Kidney epithelial cell (primary cell): ENCODE results near the gene OMG. TPM values are rescaled to one million over a fixed set of nuclear protein-coding genes. Genes with fewer than 3 reads are reported as not detected.
A peak's percentile ranks its signal among the peaks of the same experiment; 100 is the strongest.

Experiments
- DNase-seq: peaks from one replicate; pipeline ENCODE4 v3.0.0-alpha.2; 2010; ENCODE audit warnings: low read depth
- H3K27me3 ChIP-seq: 2 replicates; pipeline ENCODE4 v1.6.0; 2011; ENCODE audit warnings: low read length; ENCODE audit not compliant: control insufficient read depth, insufficient read depth
- H3K36me3 ChIP-seq: 2 replicates; pipeline ENCODE4 v1.5.1; 2011; ENCODE audit warnings: low read length; ENCODE audit not compliant: control insufficient read depth, insufficient read depth
- H3K4me3 ChIP-seq: 2 replicates; pipeline ENCODE4 v1.5.1; 2011; ENCODE audit warnings: low read depth, mild to moderate bottlenecking, control low read depth, low read length
- total RNA-seq: library from RNA; depleted of rRNA; stranded (reverse); fragments of >200 nt; gene quantifications from 2 replicates; pipeline ENCODE4 v1.2.3, GENCODE V29; 2015
- TF ChIP-seq, protein P1 (sequence below): IDR thresholded peaks from 2 replicates; pipeline ENCODE4 v1.5.1; 2011; ENCODE audit warnings: mild to moderate bottlenecking, moderate library complexity, low read length, control low read depth, inconsistent platforms; ENCODE audit not compliant: insufficient read depth, poor library complexity, severe bottlenecking

Gene OMG
- total RNA-seq, 1 donor from 2014 or later = not detected

DNA sequence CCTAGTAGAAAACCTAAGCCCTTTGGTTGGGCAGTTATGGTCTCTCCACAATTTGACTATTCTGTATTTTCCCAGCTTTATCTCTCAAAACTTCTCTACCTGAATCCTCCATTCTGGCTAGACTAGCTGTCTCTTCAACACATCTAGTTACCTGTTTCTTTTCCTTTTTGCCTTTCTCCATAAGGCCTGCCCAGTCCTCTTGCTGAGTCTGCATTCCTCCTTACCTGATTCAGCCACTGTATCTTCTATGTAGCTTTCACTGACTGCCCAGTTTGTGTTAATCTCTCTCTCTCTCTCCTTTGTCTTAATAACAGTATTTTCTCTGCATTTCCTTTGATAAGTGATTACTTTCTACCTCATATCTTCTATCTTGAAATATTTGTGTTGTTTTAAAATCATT lies 26.5 kb upstream of the OMG start:
- no peak for DNase-seq
- no peaks in the 10 kb centered on the region for H3K27me3 ChIP-seq
- H3K4me3 ChIP-seq = no peak overlapping the region

DNA sequence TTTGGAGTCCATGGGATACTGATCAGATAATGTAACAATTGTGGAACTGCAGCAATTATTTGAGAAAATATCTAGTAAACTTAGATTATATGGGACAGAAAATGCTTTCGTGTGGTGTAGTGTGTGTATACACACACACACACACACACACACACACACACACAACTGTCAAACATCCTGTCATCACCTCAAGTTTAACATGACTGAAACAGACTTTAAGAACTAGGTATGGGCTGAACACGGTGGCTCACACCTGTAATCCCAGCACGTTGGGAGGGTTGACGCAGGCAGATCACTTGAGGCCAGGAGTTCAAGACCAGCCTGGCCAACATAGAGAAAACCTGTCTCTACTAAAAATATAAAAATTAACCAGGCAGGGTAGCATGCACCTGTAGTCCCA lies 24.9 kb upstream of the OMG start:
- Histone ChIP-seq H3K36me3 (peaks cover 2% of the 10 kb centered on the region), H3K4me3 (no peak overlapping the region), H3K27me3 (no peaks in the 10 kb centered on the region)
- DNase-seq = no peak
- TF ChIP-seq, protein P1, sequence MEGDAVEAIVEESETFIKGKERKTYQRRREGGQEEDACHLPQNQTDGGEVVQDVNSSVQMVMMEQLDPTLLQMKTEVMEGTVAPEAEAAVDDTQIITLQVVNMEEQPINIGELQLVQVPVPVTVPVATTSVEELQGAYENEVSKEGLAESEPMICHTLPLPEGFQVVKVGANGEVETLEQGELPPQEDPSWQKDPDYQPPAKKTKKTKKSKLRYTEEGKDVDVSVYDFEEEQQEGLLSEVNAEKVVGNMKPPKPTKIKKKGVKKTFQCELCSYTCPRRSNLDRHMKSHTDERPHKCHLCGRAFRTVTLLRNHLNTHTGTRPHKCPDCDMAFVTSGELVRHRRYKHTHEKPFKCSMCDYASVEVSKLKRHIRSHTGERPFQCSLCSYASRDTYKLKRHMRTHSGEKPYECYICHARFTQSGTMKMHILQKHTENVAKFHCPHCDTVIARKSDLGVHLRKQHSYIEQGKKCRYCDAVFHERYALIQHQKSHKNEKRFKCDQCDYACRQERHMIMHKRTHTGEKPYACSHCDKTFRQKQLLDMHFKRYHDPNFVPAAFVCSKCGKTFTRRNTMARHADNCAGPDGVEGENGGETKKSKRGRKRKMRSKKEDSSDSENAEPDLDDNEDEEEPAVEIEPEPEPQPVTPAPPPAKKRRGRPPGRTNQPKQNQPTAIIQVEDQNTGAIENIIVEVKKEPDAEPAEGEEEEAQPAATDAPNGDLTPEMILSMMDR = no peak

More for the DNA sequence above, 26.5 kb upstream of the OMG start:
- peaks cover 2% of the 10 kb centered on the region for H3K36me3 ChIP-seq
- TF ChIP-seq, protein P1 = no peak

DNA sequence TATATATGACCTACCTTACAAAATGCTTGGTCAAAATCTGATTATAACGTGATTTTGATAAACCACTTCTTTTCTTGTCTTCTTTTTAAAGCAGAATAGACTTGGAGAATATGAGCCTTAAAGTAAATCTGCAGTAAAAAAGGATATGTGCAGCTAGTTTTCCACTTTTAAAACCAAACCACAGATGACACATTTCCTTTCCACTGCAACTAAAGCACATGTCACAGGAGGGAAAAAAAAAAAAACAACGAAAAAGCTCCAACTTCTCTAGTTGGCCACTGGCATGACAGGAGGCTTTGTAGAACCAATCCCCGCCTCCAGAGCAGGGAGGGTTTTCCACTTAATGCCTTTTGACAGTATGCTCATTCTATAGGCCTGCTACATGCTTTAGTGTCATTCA lies 24.4 kb upstream of the OMG start, which contains the start of gene EVI2A:
TSS of gene EVI2A (minus strand) at position 142 of the 400 bp plus-strand sequence. CDS start 2,609 bp downstream, outside the sequence.
- Histone ChIP-seq H3K27me3 (no peaks in the 10 kb centered on the region), H3K36me3 (peaks cover 2% of the 10 kb centered on the region), H3K4me3 (no peak within 1 kb of the TSS)
- peak; percentile 44 for DNase-seq
- TF ChIP-seq, protein P1 = no peak

DNA sequence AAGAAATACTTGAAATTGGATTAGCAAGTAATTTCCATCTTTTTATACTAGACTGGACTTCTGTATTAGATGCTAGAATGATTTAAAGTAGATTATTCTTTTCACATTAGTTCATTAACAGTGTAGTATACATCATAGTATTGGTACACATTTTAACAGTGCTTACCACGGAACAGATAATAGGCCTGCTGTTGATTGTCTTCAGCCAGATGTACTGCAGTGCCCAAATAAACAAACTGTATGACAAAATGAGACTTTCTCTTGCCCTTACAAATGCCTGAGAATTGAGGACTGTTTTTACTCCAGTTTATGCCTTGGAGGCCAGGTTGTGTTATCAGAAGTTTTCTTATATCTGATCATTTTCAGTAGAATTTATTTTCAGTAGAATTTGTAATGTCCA lies 23.8 kb upstream of the OMG start:
- H3K36me3 ChIP-seq = no peaks in the 10 kb centered on the region
- DNase-seq = no peak
- TF ChIP-seq, protein P1 = no peak
- no peak overlapping the region for H3K4me3 ChIP-seq
- no peaks in the 10 kb centered on the region for H3K27me3 ChIP-seq

DNA sequence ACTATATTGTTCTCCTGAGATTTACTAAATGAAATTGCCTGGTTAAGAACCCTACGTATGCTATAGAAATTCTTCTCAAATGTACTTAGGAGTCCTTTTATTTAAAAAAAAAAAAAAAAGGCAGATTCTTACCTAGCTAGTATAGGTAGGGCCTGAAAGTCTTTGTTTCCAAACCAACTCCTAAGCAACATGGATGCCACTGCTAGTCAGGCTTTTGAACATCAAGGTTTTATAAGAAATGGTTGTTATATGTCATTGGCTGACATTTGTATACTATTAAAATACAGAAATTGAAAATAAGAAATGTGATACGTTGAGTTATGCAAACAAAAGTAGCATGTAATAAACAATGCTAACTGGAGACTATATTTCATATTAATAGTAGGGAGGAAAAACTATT lies 23.2 kb upstream of the OMG start:
- no peaks in the 10 kb centered on the region for H3K27me3 ChIP-seq
- no peak overlapping the region for H3K4me3 ChIP-seq
- H3K36me3 ChIP-seq = no peaks in the 10 kb centered on the region
- DNase-seq = no peak
- TF ChIP-seq, protein P1 = no peak

DNA sequence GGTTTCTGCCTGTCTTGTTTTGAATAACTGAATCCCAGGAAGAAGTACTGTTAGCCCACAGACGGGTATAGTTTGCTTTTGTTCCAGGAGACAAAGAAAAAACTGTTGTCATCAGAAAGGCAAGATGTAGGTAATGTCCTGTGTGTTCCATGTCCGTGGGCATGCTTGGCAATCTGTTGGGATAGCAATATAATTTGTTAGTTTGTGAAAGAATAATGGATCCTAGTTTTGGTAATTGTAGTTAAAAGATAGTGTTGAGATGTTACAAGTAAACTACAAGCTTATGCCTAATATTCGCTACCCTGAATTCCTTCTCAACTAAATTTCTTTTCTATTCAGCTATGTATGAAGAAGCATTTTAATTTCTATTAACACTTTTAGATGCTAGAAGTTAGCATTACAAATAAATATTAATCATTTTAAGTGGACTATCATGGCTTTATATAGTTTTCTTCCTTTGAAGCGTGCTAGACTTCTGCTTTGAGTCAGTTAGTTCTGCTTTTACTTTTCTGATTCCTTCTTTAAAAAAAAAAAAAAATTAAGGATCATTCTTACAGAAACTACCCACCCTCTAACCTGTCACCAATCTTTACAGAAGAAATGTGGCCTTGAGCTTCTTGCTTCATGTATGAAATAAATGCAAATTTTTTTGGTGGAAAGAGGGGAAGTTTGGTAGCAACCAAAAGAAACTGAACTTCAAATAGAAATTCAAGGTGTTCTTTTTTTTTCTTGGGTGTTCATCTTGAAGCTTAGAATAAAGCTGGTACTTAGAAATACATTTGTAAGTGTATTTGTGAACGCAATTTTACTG lies 22.0 kb upstream of the OMG start:
- TF ChIP-seq, protein P1 = no peak

More for the DNA sequence above, 22.0 kb upstream of the OMG start:
- Histone ChIP-seq H3K27me3 (no peaks in the 10 kb centered on the region), H3K36me3 (no peaks in the 10 kb centered on the region), H3K4me3 (no peak overlapping the region)
- no peak for DNase-seq
